IMR-90 (cell line): Measurements from ENCODE around the gene AFG3L2.

Experiments used
- BHLHE40 ChIP-seq: fragments of 150-350 bp; IDR thresholded peaks from 2 replicates; pipeline ENCODE4 v1.6.1; 2016; ENCODE audit warnings: mild to moderate bottlenecking, low read depth, low read length
- CEBPB ChIP-seq: IDR thresholded peaks from 2 replicates; pipeline ENCODE4 v1.6.1; 2012; ENCODE audit warnings: low read depth, low read length, improper control_type of control experiment
- CTCF ChIP-seq: conservative IDR thresholded peaks from 2 replicates; pipeline ENCODE4 v1.5.1; 2012; ENCODE audit warnings: mild to moderate bottlenecking, low read depth, low read length, improper control_type of control experiment
- FOS ChIP-seq: fragments of 150-350 bp; IDR thresholded peaks from 2 replicates; pipeline ENCODE4 v1.6.1; 2016; ENCODE audit warnings: low read depth, low read length
- MAFK ChIP-seq: IDR thresholded peaks from 2 replicates; pipeline ENCODE4 v1.6.1; 2012; ENCODE audit warnings: low read depth, low read length, improper control_type of control experiment
- MAZ ChIP-seq: IDR thresholded peaks from 2 replicates; pipeline ENCODE4 v1.6.1; 2012; ENCODE audit warnings: low read depth, mild to moderate bottlenecking, low read length, improper control_type of control experiment, moderate library complexity, borderline replicate concordance
- NFE2L2 ChIP-seq: fragments of 150-350 bp; IDR thresholded peaks from 2 replicates; pipeline ENCODE4 v1.6.1; 2016; ENCODE audit warnings: low read depth, mild to moderate bottlenecking, low read length
- POLR2A ChIP-seq: IDR thresholded peaks from 2 replicates; pipeline ENCODE4 v1.6.1; 2012; ENCODE audit warnings: mild to moderate bottlenecking, low read depth, low read length
- RAD21 ChIP-seq: IDR thresholded peaks from 2 replicates; pipeline ENCODE4 v1.6.1; 2012; ENCODE audit warnings: low read length, improper control_type of control experiment
- RCOR1 ChIP-seq: IDR thresholded peaks from 2 replicates; pipeline ENCODE4 v1.6.1; 2012; ENCODE audit warnings: mild to moderate bottlenecking, low read length, improper control_type of control experiment; ENCODE audit not compliant: insufficient replicate concordance
- RFX5 ChIP-seq: IDR thresholded peaks from 2 replicates; pipeline ENCODE4 v1.8.0; 2012; ENCODE audit warnings: low read depth, mild to moderate bottlenecking, low read length, moderate library complexity
- SMC3 ChIP-seq: fragments of 150-350 bp; IDR thresholded peaks from 2 replicates; pipeline ENCODE4 v1.6.1; 2016; ENCODE audit warnings: low read depth, mild to moderate bottlenecking, antibody characterized with exemption, low read length, moderate library complexity
- TF ChIP-seq, protein P1 (sequence below): fragments of 150-350 bp; IDR thresholded peaks from 2 replicates; pipeline ENCODE4 v1.6.1; 2017; ENCODE audit warnings: mild to moderate bottlenecking, antibody characterized with exemption, low read length, low read depth
- TF ChIP-seq, protein P2 (sequence below): fragments of 150-350 bp; IDR thresholded peaks from 2 replicates; pipeline ENCODE4 v1.6.1; 2016; ENCODE audit warnings: low read depth, mild to moderate bottlenecking, low read length, moderate library complexity, borderline replicate concordance

DNA sequence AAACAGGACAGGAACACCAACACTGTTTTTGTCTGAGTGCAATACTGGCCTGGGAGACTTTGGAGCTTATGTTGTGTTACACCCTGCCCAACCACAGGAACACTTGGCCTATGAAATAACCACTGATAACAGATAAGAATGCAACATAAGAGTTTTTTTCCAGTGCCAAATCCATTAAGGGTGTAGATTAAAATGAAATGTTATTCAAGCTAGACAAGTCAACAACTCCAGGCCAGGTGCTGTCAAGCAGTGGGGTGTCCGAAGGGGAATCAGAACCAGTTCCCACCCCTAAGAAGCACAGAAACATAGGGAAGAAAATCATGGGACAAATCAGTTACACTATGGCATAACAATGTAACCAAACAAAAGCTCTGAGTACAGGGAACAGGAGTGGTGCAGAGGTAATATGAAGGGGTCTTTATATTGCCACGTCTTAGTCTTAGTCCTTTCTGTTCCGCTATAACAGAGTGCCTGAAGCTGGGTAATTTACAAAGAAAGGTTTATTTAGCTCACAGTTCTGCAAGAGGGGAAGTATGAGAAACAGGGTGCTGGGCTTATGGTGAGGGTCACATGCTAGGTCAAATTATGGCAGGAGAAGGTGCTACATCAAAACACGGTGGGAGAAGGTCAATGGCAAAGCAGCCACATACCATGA lies 3.8 kb downstream of the AFG3L2 start:
- TF ChIP-seq CTCF (no peak), RAD21 (no peak), POLR2A (no peak), CEBPB (no peak), FOS (no peak), MAZ (no peak), RCOR1 (no peak), RFX5 (no peak), BHLHE40 (no peak), MAFK (no peak), SMC3 (no peak), NFE2L2 (no peak)
- TF ChIP-seq, protein P1, sequence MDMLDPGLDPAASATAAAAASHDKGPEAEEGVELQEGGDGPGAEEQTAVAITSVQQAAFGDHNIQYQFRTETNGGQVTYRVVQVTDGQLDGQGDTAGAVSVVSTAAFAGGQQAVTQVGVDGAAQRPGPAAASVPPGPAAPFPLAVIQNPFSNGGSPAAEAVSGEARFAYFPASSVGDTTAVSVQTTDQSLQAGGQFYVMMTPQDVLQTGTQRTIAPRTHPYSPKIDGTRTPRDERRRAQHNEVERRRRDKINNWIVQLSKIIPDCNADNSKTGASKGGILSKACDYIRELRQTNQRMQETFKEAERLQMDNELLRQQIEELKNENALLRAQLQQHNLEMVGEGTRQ = no peak
- TF ChIP-seq, protein P2, sequence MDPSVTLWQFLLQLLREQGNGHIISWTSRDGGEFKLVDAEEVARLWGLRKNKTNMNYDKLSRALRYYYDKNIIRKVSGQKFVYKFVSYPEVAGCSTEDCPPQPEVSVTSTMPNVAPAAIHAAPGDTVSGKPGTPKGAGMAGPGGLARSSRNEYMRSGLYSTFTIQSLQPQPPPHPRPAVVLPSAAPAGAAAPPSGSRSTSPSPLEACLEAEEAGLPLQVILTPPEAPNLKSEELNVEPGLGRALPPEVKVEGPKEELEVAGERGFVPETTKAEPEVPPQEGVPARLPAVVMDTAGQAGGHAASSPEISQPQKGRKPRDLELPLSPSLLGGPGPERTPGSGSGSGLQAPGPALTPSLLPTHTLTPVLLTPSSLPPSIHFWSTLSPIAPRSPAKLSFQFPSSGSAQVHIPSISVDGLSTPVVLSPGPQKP = no peak
